SJCRH30 (cell line): Measurements from ENCODE around the gene ARL8A. TPM values are rescaled to one million over a fixed set of nuclear protein-coding genes. Genes with fewer than 3 reads are reported as not detected.

Source experiments
- DNase-seq, 2 experiments: peaks; one replicate each; pipeline ENCODE4 v3.0.0-alpha.2; 2015 to 2020
- H3K27ac ChIP-seq: fragments of 250-450 bp; sonication (Bioruptor Pico); 2 replicates; pipeline ENCODE4 v1.5.1; 2020; ENCODE audit warnings: mild to moderate bottlenecking, moderate library complexity
- H3K27me3 ChIP-seq: fragments of 250-450 bp; sonication (Bioruptor Pico); 2 replicates; pipeline ENCODE4 v1.5.1; 2020; ENCODE audit warnings: mild to moderate bottlenecking, moderate library complexity
- H3K36me3 ChIP-seq: fragments of 250-450 bp; sonication (Bioruptor Pico); 2 replicates; pipeline ENCODE4 v1.5.1; 2020; ENCODE audit warnings: mild to moderate bottlenecking, moderate library complexity
- H3K4me1 ChIP-seq: fragments of 250-450 bp; sonication (Bioruptor Pico); 2 replicates; pipeline ENCODE4 v1.5.1; 2020; ENCODE audit warnings: mild to moderate bottlenecking, moderate library complexity
- H3K4me3 ChIP-seq: fragments of 250-450 bp; sonication (Bioruptor Pico); 2 replicates; pipeline ENCODE4 v1.5.1; 2020; ENCODE audit warnings: mild to moderate bottlenecking, moderate library complexity
- H3K9me3 ChIP-seq: fragments of 250-450 bp; sonication (Bioruptor Pico); replicated peaks from 2 replicates; pipeline ENCODE4 v1.5.1; 2020; ENCODE audit warnings: mild to moderate bottlenecking, moderate library complexity
- total RNA-seq: library from RNA; depleted of rRNA; stranded (reverse); fragments of >200 nt; shearing (Covaris generic); gene quantifications from 2 replicates; pipeline ENCODE4 v1.2.3, GENCODE V29; 2014

ARL8A gene
- total RNA-seq, 1 experiment from 2014 or later, result 17.1 TPM

DNA sequence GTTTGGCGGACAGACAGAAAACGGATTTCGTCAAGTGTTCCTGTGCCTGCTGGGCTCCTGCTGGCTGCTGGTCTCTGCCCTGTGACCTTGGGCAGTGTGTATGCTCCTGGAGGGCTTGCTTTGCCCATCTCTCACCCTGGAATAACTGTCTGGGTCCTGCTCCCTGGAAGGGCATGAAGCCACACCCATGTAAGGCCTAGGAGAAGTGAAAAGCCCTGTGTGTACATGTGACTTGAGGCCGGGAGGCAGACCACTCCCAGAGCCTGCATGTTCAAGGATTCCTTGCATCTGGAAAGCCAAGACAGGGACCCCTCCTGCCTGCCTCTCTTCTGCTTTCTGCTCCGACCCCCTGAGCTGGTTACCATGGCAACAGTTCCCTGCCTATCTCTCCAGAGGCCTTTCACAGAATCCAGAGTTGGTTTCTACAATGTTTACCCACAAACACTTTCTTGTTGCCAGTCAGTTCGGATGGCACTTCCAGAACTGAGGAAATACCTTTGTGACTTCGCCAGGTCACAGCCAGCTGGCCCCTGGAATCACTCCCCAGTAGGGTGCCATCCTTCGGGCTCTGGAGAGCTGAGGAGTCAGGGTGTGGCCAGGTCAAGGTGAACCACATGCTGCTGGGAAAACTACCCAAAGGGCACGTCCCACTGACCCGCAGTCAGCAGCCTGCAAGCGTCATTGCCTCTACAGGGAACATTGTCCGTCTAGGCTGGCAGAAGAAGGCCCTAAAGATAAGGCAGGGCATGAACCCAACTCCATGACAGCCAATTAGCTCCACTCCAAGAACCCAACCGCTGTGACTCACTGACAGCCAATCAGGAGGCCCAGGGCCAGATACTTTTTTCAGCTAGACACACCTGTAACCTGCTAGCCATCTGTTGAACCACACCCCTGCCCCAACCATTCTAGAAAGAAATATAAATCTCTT, 36.5 kb downstream of the ARL8A start:
- peaks cover 7% of the 10 kb centered on the region for H3K27me3 ChIP-seq

GRCh38 chr1:202107321-202107761, 37.2 kb downstream of the ARL8A start:
- Histone ChIP-seq H3K4me3 (no peak overlapping the region), H3K27me3 (peaks cover 7% of the 10 kb centered on the region)
- no peak for DNase-seq

More for the DNA sequence above, 36.5 kb downstream of the ARL8A start:
- Histone ChIP-seq H3K4me1 (peaks cover 12% of the 10 kb centered on the region), H3K4me3 (no peak overlapping the region), H3K36me3 (no peaks in the 10 kb centered on the region), H3K9me3 (no peaks in the 10 kb centered on the region), H3K27ac (no peak overlapping the region)
- DNase-seq, result no peak

DNA sequence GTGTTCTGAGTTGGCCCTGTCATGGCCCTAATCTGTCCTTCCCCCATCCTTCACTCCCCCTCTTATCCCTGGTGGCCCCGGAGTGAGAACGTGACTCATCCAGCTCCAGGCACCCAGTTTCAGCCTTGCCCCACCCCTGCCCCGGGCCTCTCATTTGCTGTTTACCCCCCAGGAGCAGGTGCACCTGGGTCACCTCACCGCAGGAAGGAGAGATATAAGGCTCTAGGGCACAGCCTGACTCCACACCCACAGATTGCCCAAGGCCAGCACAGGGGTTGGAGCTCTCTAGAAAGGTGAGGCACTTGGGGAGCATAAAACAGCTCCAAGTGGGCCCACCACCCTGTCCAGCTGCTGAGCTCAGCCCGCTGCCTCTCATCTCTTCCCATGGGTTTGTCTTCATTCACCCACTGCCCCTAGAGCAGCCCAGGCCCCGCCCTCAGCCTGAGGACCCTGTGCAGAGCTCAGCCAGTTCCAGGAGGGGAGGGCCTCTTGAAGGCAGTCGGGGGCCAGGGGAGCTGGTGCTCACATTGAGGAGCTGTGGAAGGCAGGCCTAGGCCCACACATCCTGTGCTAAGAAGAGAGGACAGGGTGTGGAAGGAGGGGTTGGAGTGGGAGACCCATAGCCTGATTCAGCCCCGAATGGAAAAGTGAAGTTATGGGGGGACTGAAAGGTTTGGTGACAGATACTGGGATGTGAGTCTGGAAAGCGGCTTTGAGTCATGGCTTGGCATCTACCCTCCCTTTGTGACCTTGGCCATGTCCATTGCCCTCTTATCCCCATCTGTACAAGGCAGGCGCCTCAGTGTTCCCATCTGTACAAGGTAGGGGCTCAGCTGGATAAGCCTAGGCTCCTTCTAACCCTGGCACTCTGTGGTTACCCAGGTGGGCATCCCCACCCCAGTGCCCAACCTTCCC, 37.9 kb downstream of the ARL8A start:
- H3K4me3 ChIP-seq, result no peak overlapping the region
- H3K9me3 ChIP-seq, result no peaks in the 10 kb centered on the region
- H3K27ac ChIP-seq, result no peak overlapping the region
- DNase-seq, result no peak
- peaks cover 6% of the 10 kb centered on the region; the same call in 1 of the 2 replicates for H3K4me1 ChIP-seq
- H3K27me3 ChIP-seq, result peaks cover 7% of the 10 kb centered on the region
- H3K36me3 ChIP-seq, result no peaks in the 10 kb centered on the region

More at GRCh38 chr1:202107321-202107761, 37.2 kb downstream of the ARL8A start:
- Histone ChIP-seq H3K36me3 (no peaks in the 10 kb centered on the region), H3K9me3 (no peaks in the 10 kb centered on the region), H3K4me1 (peaks cover 8% of the 10 kb centered on the region), H3K27ac (no peak overlapping the region)

DNA sequence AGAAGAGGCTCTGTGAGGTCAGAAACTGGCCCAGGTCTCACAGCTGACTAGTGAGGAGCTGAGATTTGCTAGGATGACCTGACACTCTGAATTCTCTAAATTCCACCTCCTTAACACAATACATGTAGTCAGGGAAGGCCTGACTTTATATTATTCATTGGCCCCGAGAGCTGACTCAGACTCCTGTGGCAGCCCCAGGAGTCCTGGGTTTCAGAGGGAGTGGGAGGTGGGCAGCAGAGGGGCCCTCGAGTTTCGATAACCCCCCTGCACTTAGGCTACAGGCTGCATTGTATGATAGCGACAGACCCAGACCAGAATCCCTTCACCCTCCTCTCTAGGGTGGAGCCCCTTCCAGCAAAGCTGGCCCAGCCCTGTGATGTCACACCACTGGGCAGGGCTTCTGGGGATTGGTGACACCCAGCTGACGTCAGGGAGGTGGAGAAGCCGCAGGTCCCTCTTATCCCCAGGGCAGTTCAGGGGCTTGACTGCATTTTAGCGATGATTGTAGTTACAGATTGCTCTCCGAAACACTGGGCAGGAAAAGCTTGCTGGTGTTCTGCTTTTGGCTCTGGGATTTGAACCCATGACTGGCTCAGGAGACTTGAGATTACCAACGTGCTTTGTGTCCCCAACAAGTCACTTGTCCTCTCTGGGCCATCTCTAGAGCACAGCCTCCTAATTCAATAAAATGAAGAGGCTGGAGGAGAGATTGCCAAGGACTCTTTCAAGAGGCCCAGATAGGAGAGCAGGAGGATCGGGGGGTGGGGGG, 38.8 kb downstream of the ARL8A start:
- H3K27ac ChIP-seq, result no peak overlapping the region
- peak; percentile 67 to 78 for DNase-seq

DNA sequence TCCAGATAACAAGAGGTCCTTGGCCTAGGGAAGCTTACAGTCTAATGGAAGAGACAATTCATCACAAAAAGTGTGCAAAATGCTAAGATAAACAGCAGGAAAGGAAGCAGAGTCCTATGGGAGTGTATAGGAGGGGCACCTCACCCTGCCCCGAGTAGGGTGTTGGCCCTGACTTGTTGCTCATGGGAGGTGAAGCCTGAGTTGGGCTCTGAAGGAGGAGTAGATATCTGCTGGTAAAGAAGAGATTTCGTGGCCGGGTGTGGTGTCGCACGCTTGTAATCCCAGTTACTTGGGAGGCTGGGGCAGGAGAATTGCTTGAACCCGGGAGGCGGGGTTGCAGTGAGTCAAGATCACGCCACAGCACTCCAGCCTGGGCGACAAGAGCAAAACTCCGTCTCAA, 40.5 kb downstream of the ARL8A start:
- Histone ChIP-seq H3K36me3 (no peaks in the 10 kb centered on the region), H3K27me3 (peaks cover 7% of the 10 kb centered on the region), H3K27ac (no peak overlapping the region), H3K9me3 (no peaks in the 10 kb centered on the region), H3K4me1 (peaks cover 6% of the 10 kb centered on the region; the same call in 1 of the 2 replicates), H3K4me3 (no peak overlapping the region)
- DNase-seq, result no peak

More for the DNA sequence above, 38.8 kb downstream of the ARL8A start:
- Histone ChIP-seq H3K27me3 (peaks cover 7% of the 10 kb centered on the region), H3K36me3 (no peaks in the 10 kb centered on the region), H3K9me3 (no peaks in the 10 kb centered on the region), H3K4me3 (no peak overlapping the region), H3K4me1 (peaks cover 6% of the 10 kb centered on the region; the same call in 1 of the 2 replicates)

DNA sequence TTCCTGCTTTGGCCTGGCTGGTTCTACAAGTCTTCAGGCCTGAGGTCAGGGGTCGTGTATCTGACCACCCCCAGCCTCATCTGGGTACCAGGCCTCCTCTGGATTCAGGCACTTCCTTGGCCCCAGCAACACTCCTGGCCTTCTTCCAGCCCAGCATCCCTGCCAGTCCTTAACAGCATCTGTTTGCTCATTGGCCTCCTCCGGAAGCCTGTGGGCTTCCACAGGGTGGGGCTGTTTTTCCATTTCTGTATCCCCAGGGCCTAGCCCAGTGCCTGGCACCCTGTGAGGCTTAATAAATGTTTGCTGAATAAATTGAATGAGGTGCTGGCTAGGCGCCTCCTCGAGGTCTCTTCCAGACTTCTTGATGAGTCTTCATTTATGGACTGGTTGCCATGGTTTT, 43.4 kb downstream of the ARL8A start:
- H3K9me3 ChIP-seq, result no peaks in the 10 kb centered on the region
- H3K36me3 ChIP-seq, result no peaks in the 10 kb centered on the region
- DNase-seq, result no peak
- no peak overlapping the region for H3K27ac ChIP-seq
- H3K27me3 ChIP-seq, result no peaks in the 10 kb centered on the region
- H3K4me3 ChIP-seq, result no peak overlapping the region
- peaks cover 6% of the 10 kb centered on the region; the same call in 1 of the 2 replicates for H3K4me1 ChIP-seq

GRCh38 chr1:202093858-202094257, 50.7 kb downstream of the ARL8A start:
- Histone ChIP-seq H3K9me3 (no peaks in the 10 kb centered on the region), H3K4me3 (no peak overlapping the region), H3K27me3 (peaks cover 6% of the 10 kb centered on the region; the same call in 1 of the 2 replicates), H3K4me1 (no peaks in the 10 kb centered on the region), H3K27ac (no peak overlapping the region), H3K36me3 (no peaks in the 10 kb centered on the region)
- no peak for DNase-seq

GRCh38 chr1:202090994-202091393, 53.5 kb downstream of the ARL8A start:
- Histone ChIP-seq H3K9me3 (no peaks in the 10 kb centered on the region), H3K36me3 (no peaks in the 10 kb centered on the region), H3K4me3 (no peak overlapping the region), H3K27me3 (peaks cover 6% of the 10 kb centered on the region; the same call in 1 of the 2 replicates), H3K27ac (no peak overlapping the region), H3K4me1 (peaks cover 4% of the 10 kb centered on the region; the same call in 1 of the 2 replicates)
- DNase-seq, result no peak

- DNase-seq, result no peak
- H3K27me3 ChIP-seq, result 0 out of 2 replicates have a peak, but pooled peaks cover 3% of the 10 kb centered on the region
Observed at GRCh38 chr1:202088206-202088605, 56.3 kb downstream of the ARL8A start.

GRCh38 chr1:202086579-202087350, 57.8 kb downstream of the ARL8A start:
- no peaks in the 10 kb centered on the region for H3K36me3 ChIP-seq
- DNase-seq, result no peak
- no peak overlapping the region for H3K4me3 ChIP-seq
- H3K27ac ChIP-seq, result no peak overlapping the region
- no peaks in the 10 kb centered on the region for H3K9me3 ChIP-seq
- H3K4me1 ChIP-seq, result peaks cover 19% of the 10 kb centered on the region
- H3K27me3 ChIP-seq, result no peaks in the 10 kb centered on the region

More at GRCh38 chr1:202088206-202088605, 56.3 kb downstream of the ARL8A start:
- H3K4me3 ChIP-seq, result no peak overlapping the region
- H3K36me3 ChIP-seq, result no peaks in the 10 kb centered on the region
- H3K4me1 ChIP-seq, result peaks cover 19% of the 10 kb centered on the region
- no peaks in the 10 kb centered on the region for H3K9me3 ChIP-seq
- H3K27ac ChIP-seq, result no peak overlapping the region

DNA sequence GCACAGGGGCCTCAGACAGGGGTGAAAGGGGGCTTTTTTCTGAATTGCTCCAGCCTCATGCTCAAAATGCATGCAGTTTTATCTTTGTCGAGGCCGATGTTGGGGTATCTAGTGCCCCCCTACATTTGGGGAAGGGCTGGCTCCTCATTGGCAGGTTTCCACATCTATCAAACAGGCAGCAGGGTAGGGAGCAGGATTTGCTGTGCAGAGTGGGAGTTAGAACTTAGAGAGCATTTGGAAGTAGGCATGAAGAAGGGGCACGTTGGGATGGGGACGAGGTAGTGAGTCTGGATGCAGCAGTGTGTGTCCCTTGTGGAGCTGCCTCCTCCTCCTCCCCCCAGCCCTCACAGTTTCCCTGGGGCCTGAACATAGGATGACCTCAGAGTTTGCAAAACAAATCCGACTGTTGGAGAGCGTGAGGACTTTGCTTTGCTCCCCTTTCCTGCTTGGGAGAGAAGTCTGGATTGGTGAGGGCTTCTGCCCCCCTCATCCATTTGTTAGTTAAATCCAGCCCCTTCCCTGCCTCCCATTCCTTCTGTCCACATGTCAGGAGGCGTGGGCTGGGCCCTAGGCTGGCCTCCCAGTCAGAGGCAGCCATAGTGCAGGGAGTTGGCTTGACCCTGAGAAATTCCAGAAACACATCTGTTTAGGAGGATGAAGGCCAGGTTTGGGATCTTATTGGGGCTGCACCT, 58.7 kb downstream of the ARL8A start:
- Histone ChIP-seq H3K4me1 (peaks cover 19% of the 10 kb centered on the region), H3K9me3 (no peaks in the 10 kb centered on the region), H3K27ac (peak overlapping the region; percentile 16; the same call in 1 of the 2 replicates), H3K4me3 (peak overlapping the region; percentile 26), H3K27me3 (no peaks in the 10 kb centered on the region), H3K36me3 (no peaks in the 10 kb centered on the region)
- peak; percentile 49 to 67 for DNase-seq

DNA sequence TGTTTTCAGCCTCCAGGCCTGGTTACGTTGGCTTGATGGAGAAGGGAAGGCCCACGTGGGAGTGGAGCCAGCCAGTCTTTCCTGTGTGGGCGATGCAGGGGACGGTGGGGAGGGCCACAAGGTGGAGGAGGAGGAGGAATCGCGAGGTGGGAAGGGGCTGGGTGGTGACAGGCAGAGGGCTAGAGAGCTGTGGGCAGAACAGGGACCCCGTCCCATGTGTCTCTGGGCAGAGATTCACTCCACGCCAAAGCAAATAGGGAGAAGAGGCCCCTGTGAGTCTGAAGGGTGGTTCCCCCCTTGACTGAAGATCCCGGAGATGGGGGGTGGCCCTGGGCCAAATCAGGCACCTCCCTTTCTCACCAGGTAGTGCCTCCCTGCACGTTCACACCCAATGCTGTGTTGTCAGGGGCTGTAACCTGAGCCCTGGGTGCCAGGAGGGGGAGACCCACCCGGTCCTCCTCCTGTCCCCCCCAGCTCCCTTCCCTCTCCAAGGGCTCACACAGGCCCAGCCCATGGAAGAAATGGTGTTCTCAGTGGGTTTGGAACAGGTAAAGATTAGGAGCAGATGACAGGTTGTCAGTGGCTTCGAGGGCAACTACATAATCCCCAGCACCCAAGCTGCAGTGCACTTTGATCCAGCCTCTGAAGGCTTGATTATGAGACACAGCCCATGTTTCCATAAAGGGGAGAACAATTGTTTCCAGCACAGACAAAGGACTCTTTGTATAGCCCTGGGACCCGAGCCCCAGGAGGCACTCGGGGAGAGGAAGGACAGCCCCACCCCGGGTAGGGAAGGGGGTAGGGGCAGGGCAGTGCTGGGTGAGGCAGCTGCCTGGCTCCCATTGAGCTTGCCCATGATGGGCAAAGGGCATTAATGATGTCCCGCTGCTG, 59.5 kb downstream of the ARL8A start:
- Histone ChIP-seq H3K9me3 (no peaks in the 10 kb centered on the region), H3K4me3 (peak overlapping the region; percentile 26), H3K36me3 (no peaks in the 10 kb centered on the region), H3K4me1 (peaks cover 19% of the 10 kb centered on the region), H3K27ac (peak overlapping the region; percentile 16; the same call in 1 of the 2 replicates), H3K27me3 (no peaks in the 10 kb centered on the region)
- DNase-seq, result peak; percentile 66 to 82
